22Rv1 (cell line): ENCODE data around the gene LRP4.

Experiments used
- CTCF ChIP-seq: fragments of 450-650 bp; IDR thresholded peaks from 2 replicates; pipeline ENCODE4 v1.5.1; 2017; ENCODE audit warnings: mild to moderate bottlenecking
- ZFX ChIP-seq: fragments of 450-650 bp; IDR thresholded peaks from 2 replicates; pipeline ENCODE4 v1.6.1; 2017; ENCODE audit warnings: antibody characterized with exemption, borderline replicate concordance

GRCh38 chr11:46855863-46856262 lies 62.5 kb downstream of the LRP4 start:
- TF ChIP-seq CTCF, result no peak
- TF ChIP-seq ZFX, result no peak
